ENCODE data around the gene NFKBIE.

- TF ChIP-seq POLR2AphosphoS5 (IDR thresholded peaks at IDR 0.05; ENCODE audit: borderline replicate concordance, low read depth, low read length) (no peak), EZH2 (IDR thresholded peaks at IDR 0.05) (no peak)
Observed at GRCh38 chr6:44284121-44284520, 18.8 kb upstream of the NFKBIE start.

Data from SK-N-MC (cell line).